Small intestine (tissue), 7 donors: ENCODE results near the gene IL24. TPM values are rescaled to one million over a fixed set of nuclear protein-coding genes. Genes with fewer than 3 reads are reported as not detected.

ENCODE experiments used
- DNase-seq, 2 donors: peaks; one replicate each; pipeline versions ENCODE4 v3.0.0 to v3.0.0-alpha.2; 2013
- FAIRE-seq: peaks from 2 replicates; lab custom pipeline; 2012; peaks lifted over from hg19 to GRCh38; lab: Jason Lieb, UNC
- H3K27ac ChIP-seq, 3 donors: one replicate each; pipeline ENCODE4 v1.5.1; 2013; ENCODE audit warnings: low read length in 2 of 3, mild to moderate bottlenecking in 2 of 3, control low read depth in 1 of 3, inconsistent platforms in 1 of 3, low read depth in 1 of 3, moderate library complexity in 1 of 3
- H3K27me3 ChIP-seq, 3 donors: one replicate each; pipeline ENCODE4 v1.6.1; 2013; ENCODE audit warnings: low read length in 3 of 3, inconsistent platforms in 1 of 3; ENCODE audit not compliant: control insufficient read depth in 3 of 3, insufficient read depth in 3 of 3
- H3K36me3 ChIP-seq, 3 donors: one replicate each; pipeline ENCODE4 v1.6.1; 2013; ENCODE audit warnings: low read length in 3 of 3, inconsistent platforms in 1 of 3, low read depth in 1 of 3, mild to moderate bottlenecking in 1 of 3, moderate library complexity in 1 of 3; ENCODE audit not compliant: control insufficient read depth in 3 of 3, insufficient read depth in 2 of 3
- H3K4me1 ChIP-seq, 3 donors: one replicate each; pipeline ENCODE4 v1.6.1; 2013; ENCODE audit warnings: low read length in 2 of 3, inconsistent platforms in 1 of 3, low read depth in 1 of 3, mild to moderate bottlenecking in 1 of 3, moderate library complexity in 1 of 3; ENCODE audit not compliant: control insufficient read depth in 3 of 3, insufficient read depth in 2 of 3
- H3K4me3 ChIP-seq, 3 donors: one replicate each; pipeline ENCODE4 v1.5.1; 2013; ENCODE audit warnings: low read length in 3 of 3, control low read depth in 1 of 3, inconsistent platforms in 1 of 3, low read depth in 1 of 3, mild to moderate bottlenecking in 1 of 3, moderate library complexity in 1 of 3
- H3K9me3 ChIP-seq, 2 donors: one replicate each; pipeline ENCODE4 v1.6.1; 2013; ENCODE audit warnings: low read depth in 1 of 2, low read length in 1 of 2; ENCODE audit not compliant: control insufficient read depth in 2 of 2, insufficient read depth in 1 of 2
- whole genome bisulfite sequencing, 3 donors: extraction: QIAGEN DNeasy Blood & Tissue Kit; methylation state at CpG; one replicate each; pipeline ENCODE4 v1.1.7; 2013; 5-methylcytosine and 5-hydroxymethylcytosine counted together
- polyA plus RNA-seq, 4 donors: library from polyadenylated mRNA; stranded (reverse) in 3 of 4; unstranded in 1 of 4; fragments of 200-250 nt in 3 of 4; fragments of 120-200 nt in 1 of 4; gene quantifications; one replicate each; pipeline versions ENCODE4 v1.2.1 to v1.2.3, GENCODE V29; 2013
- donor health status: healthy with polysubstance abuse.
- donor health status: control.
- donor health status: control.
- donor health status: Bipolar disorder and iron deficiency.
- donor health status: healthy.

IL24 gene
- polyA plus RNA-seq, 4 donors: 0.24 to 0.34 TPM; not detected in 2

- 88 to 90% (median 89%) methylated on average over 5 of the region's 5 CpGs for WGBS, 3 donors
- Histone ChIP-seq H3K27ac (no peak overlapping the region), H3K9me3 (peaks cover 0 to 12% of the 10 kb centered on the region in 2 donors), H3K27me3 (no peaks in the 10 kb centered on the region), H3K36me3 (peaks cover 0 to 7% (median 0%) of the 10 kb centered on the region in 3 donors), H3K4me3 (no peak overlapping the region), H3K4me1 (peaks cover 2 to 65% (median 15%) of the 10 kb centered on the region in 3 donors)
- no peak for FAIRE-seq
- no peak for DNase-seq
Measured at GRCh38 chr1:206949641-206950040, 52.4 kb downstream of the IL24 start.

GRCh38 chr1:206951318-206952100 is 54.3 kb downstream of the IL24 start:
- Histone ChIP-seq H3K36me3 (peaks cover 0 to 7% (median 0%) of the 10 kb centered on the region in 3 donors), H3K9me3 (peaks cover 0 to 12% of the 10 kb centered on the region in 2 donors), H3K4me3 (no peak overlapping the region), H3K27ac (peak overlapping the region; percentile 69 to 79 (median 74)), H3K4me1 (peaks cover 4 to 81% (median 18%) of the 10 kb centered on the region in 3 donors), H3K27me3 (no peaks in the 10 kb centered on the region)
- DNase-seq (peak; percentile 81 to 85), FAIRE-seq (no peak)
- WGBS, 3 donors: 27 to 51% (median 37%) methylated on average over 4 of the region's 4 CpGs

- Histone ChIP-seq H3K9me3 (peaks cover 0 to 12% of the 10 kb centered on the region in 2 donors), H3K4me3 (no peak overlapping the region), H3K27ac (peak overlapping the region; percentile 69 to 79 (median 74)), H3K27me3 (no peaks in the 10 kb centered on the region), H3K36me3 (peaks cover 0 to 7% (median 0%) of the 10 kb centered on the region in 3 donors), H3K4me1 (peaks cover 5 to 83% (median 18%) of the 10 kb centered on the region in 3 donors)
- FAIRE-seq (no peak), DNase-seq (peak; percentile 72 to 77)
- 20 to 39% (median 27%) methylated on average over 4 of the region's 4 CpGs for WGBS, 3 donors
Measured at GRCh38 chr1:206952171-206952570, 54.9 kb downstream of the IL24 start.

- Histone ChIP-seq H3K9me3 (peaks cover 0 to 12% of the 10 kb centered on the region in 2 donors), H3K27ac (peak overlapping the region; percentile 58 to 87 (median 79)), H3K4me1 (peaks cover 5 to 91% (median 23%) of the 10 kb centered on the region in 3 donors), H3K4me3 (no peak overlapping the region), H3K36me3 (peaks cover 0 to 4% (median 0%) of the 10 kb centered on the region in 3 donors), H3K27me3 (no peaks in the 10 kb centered on the region)
- DNase-seq (peak in 1 of 2 donors; percentile 70), FAIRE-seq (no peak)
- WGBS, 3 donors: 8 to 64% (median 43%) methylated on average over 3 of the region's 3 CpGs
Measured at GRCh38 chr1:206953126-206953525, 55.9 kb downstream of the IL24 start.

GRCh38 chr1:206953626-206954025 is 56.4 kb downstream of the IL24 start:
- Histone ChIP-seq H3K4me3 (no peak overlapping the region), H3K4me1 (peaks cover 5 to 88% (median 26%) of the 10 kb centered on the region in 3 donors), H3K36me3 (peaks cover 0 to 3% (median 0%) of the 10 kb centered on the region in 3 donors), H3K27ac (peak overlapping the region; percentile 58 to 87 (median 79)), H3K9me3 (peaks cover 0 to 12% of the 10 kb centered on the region in 2 donors), H3K27me3 (no peaks in the 10 kb centered on the region)
- no peak for FAIRE-seq
- peak in 1 of 2 donors; percentile 18 for DNase-seq
- 68 to 87% (median 75%) methylated on average over 2 of the region's 2 CpGs for WGBS, 3 donors

Other genes with a start within 250 kb of the IL24 start
- gene MAPKAPK2, start 212.5 kb upstream of the IL24 start, polyA plus RNA-seq: 10 to 100 TPM; 56.4 to 93.5 (median 71.3) TPM
- gene IL19, start 126.7 kb upstream of the IL24 start, polyA plus RNA-seq: not detected
- gene IL10, start 124.9 kb upstream of the IL24 start, polyA plus RNA-seq: 1 to 10 TPM in 1 of 4 donors, under 1 TPM in 2, not detected in 1; 0.41 to 5.1 (median 0.54) TPM
- gene IL20, start 31.8 kb upstream of the IL24 start, polyA plus RNA-seq: not detected
- gene FCMR, start 24.5 kb downstream of the IL24 start, polyA plus RNA-seq: 1 to 10 TPM; 1.1 to 6.9 (median 2.6) TPM
- gene PIGR, start 49.0 kb downstream of the IL24 start, polyA plus RNA-seq: 1,000 to 10,000 TPM in 1 of 4 donors, 100 to 1,000 TPM in 2, 1 to 10 TPM in 1; 2.7 to 3,013 (median 498) TPM
- 1 to 10 TPM in 2 of 4 donors, under 1 TPM in 2; 0.54 to 4.5 (median 0.91) TPM for gene FCAMR, start 73.0 kb downstream of the IL24 start, polyA plus RNA-seq
- gene C1orf116, start 135.3 kb downstream of the IL24 start, polyA plus RNA-seq: 10 to 100 TPM in 3 of 4 donors, 1 to 10 TPM in 1; 9.8 to 32.1 (median 24.3) TPM
- gene YOD1, start 153.8 kb downstream of the IL24 start, polyA plus RNA-seq: 1 to 10 TPM; 1.9 to 8.4 (median 2.7) TPM
- 10 to 100 TPM; 20.0 to 38.5 (median 25.8) TPM for gene PFKFB2, start 155.8 kb downstream of the IL24 start, polyA plus RNA-seq
- gene C4BPB, start 191.4 kb downstream of the IL24 start, polyA plus RNA-seq: 10 to 100 TPM in 2 of 4 donors, 1 to 10 TPM in 2; 1.1 to 27.3 (median 12.9) TPM
- 1 to 10 TPM in 1 of 4 donors, under 1 TPM in 2, not detected in 1; 0.07 to 2.4 (median 0.22) TPM for gene C4BPA, start 206.8 kb downstream of the IL24 start, polyA plus RNA-seq